ENCODE data around the gene SOX3.

The SOX3 gene

DNA sequence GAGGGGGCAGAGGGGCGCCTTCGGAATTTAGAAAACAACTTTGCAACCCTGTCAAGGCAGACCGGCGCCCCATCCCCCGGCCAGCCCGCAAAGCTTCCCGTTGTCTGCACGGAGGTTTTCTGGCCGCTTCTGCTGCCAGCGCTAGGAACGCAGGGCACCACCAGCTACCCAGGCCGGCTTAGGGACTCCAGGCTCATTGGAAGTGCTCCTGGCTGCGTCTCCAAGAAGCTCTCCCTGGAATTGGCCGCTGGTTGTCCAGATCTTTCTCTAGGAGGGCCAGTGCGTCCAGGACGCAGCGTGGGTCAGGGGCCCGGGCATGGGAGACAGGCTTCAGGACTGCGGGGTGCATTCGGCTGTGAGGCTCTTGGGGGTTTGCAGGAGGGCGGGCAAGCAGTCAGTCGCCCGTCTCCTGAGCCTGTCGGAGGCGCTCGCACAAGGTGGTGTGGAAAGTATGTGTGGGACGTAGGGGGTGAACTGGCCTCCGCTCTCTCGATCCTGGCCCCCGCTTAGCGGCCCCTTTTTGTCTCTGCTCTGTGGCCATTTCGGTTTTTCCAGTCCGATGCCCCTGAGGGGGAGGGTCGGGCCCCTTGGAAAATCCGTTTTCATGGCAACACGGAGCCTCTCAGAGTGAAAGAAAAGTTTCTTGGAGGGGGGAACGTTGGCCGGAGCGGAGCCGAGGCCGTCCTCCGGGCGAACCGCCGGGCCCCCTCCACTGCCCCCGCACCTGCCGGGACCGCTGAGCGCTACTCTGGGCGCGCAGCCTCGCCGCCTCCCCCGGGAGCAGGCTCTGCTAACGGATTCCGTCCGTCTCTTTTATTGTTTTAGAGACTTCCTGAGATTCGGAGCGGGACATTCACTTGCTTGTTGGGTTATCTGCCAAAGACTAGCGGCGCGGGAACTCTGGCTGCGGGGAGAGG lies 810 bp upstream of the SOX3 start:
- Histone ChIP-seq H3K27me3 (ENCODE audit: low read depth) (no peaks in the 10 kb centered on the region), H3K36me3 (replicated peaks) (no peaks in the 10 kb centered on the region), H3K4me1 (no peaks in the 10 kb centered on the region; the same call in 1 of the 2 replicates), H3K9me3 (peaks cover 7% of the 10 kb centered on the region; the same call in 1 of the 2 replicates), H3K4me3 (no peak overlapping the region)
- in situ Hi-C loops (cut with MboI; ENCODE audit: low sequenced_read_pairs): no loop called here
- no peak for DNase-seq (ENCODE audit: low spot score in 2 of 2)

DNA sequence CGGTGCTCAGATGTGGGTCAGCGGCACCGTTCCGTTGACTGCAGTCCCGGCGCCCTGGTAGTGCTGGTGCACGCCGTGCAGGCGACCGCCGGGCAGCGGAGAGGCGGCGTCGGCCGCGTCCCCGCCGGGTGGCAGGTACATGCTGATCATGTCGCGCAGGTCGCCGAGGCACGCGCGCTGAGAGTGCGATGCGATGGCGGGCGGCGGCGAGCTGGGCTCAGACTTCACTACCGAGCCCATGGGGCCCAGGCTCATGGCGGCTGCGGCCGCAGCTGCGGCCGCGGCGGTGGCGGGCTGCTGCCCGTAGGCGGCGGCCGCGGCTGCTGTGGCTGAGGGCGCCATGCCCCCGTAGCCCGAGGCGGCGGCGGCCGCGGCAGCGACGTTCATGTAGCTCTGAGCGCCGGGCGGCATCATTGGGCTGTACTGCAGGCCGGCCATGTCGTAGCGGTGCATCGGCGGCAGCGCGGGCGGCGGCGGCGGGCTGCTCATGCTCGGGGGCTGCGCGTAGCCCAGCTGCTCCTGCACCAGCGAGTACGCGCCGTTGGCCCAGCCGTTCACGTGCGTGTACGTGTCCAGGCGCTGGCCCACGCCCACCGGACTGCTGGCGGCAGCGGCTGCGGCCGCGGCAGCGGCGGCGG lies 1.0 kb downstream of the SOX3 start:
- no peak for DNase-seq (ENCODE audit: low spot score in 2 of 2)
- Histone ChIP-seq H3K36me3 (replicated peaks) (no peaks in the 10 kb centered on the region), H3K4me3 (no peak overlapping the region), H3K4me1 (peaks cover 3% of the 10 kb centered on the region; the same call in 1 of the 2 replicates), H3K9me3 (peaks cover 7% of the 10 kb centered on the region; the same call in 1 of the 2 replicates), H3K27me3 (ENCODE audit: low read depth) (no peaks in the 10 kb centered on the region)
- in situ Hi-C loops (cut with MboI; ENCODE audit: low sequenced_read_pairs): no loop called here

DNA sequence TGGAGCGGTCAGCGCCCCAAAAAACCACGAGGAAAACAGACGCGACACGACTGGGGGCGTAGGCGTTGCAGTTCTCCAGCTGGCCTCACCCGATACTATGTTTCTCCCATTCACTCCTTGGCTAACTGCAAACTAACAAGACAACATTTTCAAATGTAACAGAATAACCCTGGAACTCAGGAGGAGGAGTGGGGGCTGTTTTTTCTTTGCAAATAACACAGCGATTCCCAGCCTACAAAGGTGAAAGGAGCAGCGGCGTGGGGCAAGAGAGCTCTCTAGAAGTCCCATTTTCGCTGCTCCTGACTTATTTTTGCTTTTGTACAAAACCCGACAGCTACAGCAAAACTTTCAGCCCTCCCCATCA lies 1.6 kb downstream of the SOX3 start:
- no peak for DNase-seq (ENCODE audit: low spot score in 2 of 2)
- H3K4me1 ChIP-seq: peaks cover 3% of the 10 kb centered on the region; the same call in 1 of the 2 replicates
- H3K4me3 ChIP-seq: no peak overlapping the region
- H3K36me3 ChIP-seq (replicated peaks): no peaks in the 10 kb centered on the region
- H3K27me3 ChIP-seq (ENCODE audit: low read depth): no peaks in the 10 kb centered on the region
- in situ Hi-C loops (cut with MboI; ENCODE audit: low sequenced_read_pairs): no loop called here
- H3K9me3 ChIP-seq: peaks cover 7% of the 10 kb centered on the region; the same call in 1 of the 2 replicates

DNA sequence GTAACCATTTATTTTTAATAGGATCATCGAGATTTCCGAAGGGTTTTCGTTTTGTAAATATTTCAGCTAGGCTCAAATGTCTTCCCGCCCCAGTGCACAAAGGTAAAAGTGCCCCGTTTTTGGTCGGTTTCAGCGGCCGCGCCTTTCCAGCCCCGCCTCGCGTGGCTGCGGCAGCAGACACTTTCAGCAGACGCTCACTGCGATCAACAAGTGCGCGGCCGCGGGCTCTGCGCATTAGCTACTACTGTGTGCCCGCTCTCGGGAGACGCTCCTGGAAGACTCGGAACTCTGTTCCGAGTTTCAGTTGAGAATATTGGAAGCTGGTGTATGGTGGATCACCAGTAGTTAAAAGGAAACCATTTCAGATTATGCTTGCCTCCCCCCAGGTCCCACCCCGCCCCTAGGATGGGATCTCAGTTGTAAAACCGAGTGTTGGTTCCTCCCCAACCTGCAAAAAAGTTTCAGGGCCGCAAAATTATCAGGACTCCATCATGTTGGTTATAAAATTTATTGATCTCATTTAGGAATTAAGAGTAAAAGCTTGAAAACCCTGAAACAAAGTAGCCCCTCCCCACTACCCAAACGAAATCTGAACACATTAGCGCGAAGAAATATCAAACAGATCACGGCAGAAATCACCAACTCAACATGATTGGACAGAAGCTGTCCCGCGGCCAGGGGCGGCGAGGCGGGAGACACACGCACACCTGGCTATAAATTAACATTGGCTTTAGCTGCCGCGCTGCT lies 2.2 kb downstream of the SOX3 start:
- in situ Hi-C loops (cut with MboI; ENCODE audit: low sequenced_read_pairs): no loop called here
- H3K9me3 ChIP-seq: peaks cover 7% of the 10 kb centered on the region; the same call in 1 of the 2 replicates
- no peaks in the 10 kb centered on the region for H3K36me3 ChIP-seq (replicated peaks)
- peak in 1 of 2 experiments; percentile 35 for DNase-seq (ENCODE audit: low spot score in 2 of 2)
- no peak overlapping the region for H3K4me3 ChIP-seq
- peaks cover 3% of the 10 kb centered on the region; the same call in 1 of the 2 replicates for H3K4me1 ChIP-seq
- H3K27me3 ChIP-seq (ENCODE audit: low read depth): no peaks in the 10 kb centered on the region

DNA sequence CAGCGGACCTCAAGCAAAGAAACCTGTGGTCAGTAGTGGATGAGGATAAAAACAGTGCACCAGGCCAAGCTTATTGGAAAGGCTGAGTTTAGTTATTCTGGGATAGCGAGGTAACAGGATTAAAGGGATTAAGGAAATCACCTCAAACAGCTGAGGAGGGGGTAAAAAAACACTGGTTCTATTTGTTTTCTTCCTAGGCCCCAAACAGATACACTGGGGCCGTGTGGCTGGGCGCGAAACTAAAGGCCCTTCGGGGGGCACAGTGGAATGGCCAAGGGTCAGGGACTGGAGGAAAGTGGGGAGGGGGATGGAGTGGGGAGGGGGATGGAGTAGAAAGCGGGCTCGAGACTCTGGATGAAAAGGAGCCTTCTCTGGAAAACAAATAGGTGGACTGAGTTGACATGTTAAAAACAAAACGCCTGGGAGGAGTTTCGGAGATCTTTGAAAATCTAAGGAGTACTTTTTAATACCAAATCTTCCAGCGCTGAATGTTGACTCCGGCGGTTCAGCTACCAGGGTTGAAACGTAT lies 2.9 kb downstream of the SOX3 start:
- H3K27me3 ChIP-seq (ENCODE audit: low read depth): no peaks in the 10 kb centered on the region
- H3K9me3 ChIP-seq: peaks cover 7% of the 10 kb centered on the region; the same call in 1 of the 2 replicates
- in situ Hi-C loops (cut with MboI; ENCODE audit: low sequenced_read_pairs): no loop called here

DNA sequence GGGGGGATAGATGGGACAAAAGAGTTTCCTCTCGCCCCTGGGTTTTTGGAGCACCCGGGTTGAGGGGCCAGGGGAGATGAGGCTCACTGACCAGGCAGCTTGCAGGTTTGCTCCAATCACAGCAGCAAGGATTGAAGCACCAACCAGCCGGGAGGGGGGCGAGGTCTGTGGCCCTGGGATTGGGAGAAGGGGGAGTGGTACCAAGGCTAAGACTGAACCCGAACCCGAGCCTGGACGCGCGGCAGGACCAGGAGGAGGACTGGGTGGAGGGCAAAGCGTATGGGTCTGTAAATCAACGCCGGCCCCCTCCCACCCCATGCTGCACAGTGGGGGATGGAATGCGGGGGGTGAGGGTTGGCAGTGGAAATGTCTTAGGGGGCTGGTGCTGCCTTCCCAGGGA lies 3.5 kb downstream of the SOX3 start:
- DNase-seq (ENCODE audit: low spot score in 2 of 2): no peak
- no peaks in the 10 kb centered on the region for H3K27me3 ChIP-seq (ENCODE audit: low read depth)
- no peak overlapping the region for H3K4me3 ChIP-seq
- in situ Hi-C loops (cut with MboI; ENCODE audit: low sequenced_read_pairs): no loop called here
- H3K4me1 ChIP-seq: peaks cover 3% of the 10 kb centered on the region; the same call in 1 of the 2 replicates
- H3K9me3 ChIP-seq: peaks cover 7% of the 10 kb centered on the region; the same call in 1 of the 2 replicates
- no peaks in the 10 kb centered on the region for H3K36me3 ChIP-seq (replicated peaks)

More for the DNA sequence above, 2.9 kb downstream of the SOX3 start:
- no peak overlapping the region for H3K4me3 ChIP-seq
- H3K4me1 ChIP-seq: peaks cover 3% of the 10 kb centered on the region; the same call in 1 of the 2 replicates
- no peak for DNase-seq (ENCODE audit: low spot score in 2 of 2)
- no peaks in the 10 kb centered on the region for H3K36me3 ChIP-seq (replicated peaks)

DNA sequence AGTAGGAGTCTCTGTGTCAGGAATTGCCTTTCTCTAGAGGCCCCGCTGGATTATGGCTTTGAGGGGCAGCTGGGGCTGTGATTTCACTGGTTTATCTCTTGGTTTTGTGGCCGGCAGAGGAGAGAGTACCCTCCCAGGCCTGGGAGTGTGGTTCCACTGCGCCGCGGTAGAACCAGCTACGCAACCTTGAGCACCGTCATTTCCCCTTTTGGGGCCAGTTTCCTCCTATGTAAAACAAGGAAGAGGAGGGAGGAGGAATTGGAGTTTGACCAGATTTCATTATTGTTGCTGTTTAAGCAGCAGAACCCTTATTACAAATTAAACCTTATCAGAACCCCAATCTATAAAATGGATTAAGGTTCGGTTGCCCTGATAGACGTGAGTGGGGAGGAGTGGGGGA lies 4.4 kb downstream of the SOX3 start:
- Histone ChIP-seq H3K27me3 (ENCODE audit: low read depth) (no peaks in the 10 kb centered on the region), H3K4me1 (peaks cover 6% of the 10 kb centered on the region; the same call in 1 of the 2 replicates), H3K9me3 (peaks cover 7% of the 10 kb centered on the region; the same call in 1 of the 2 replicates), H3K4me3 (no peak overlapping the region), H3K36me3 (replicated peaks) (no peaks in the 10 kb centered on the region)
- in situ Hi-C loops (cut with MboI; ENCODE audit: low sequenced_read_pairs): no loop called here
- no peak for DNase-seq (ENCODE audit: low spot score in 2 of 2)

DNA sequence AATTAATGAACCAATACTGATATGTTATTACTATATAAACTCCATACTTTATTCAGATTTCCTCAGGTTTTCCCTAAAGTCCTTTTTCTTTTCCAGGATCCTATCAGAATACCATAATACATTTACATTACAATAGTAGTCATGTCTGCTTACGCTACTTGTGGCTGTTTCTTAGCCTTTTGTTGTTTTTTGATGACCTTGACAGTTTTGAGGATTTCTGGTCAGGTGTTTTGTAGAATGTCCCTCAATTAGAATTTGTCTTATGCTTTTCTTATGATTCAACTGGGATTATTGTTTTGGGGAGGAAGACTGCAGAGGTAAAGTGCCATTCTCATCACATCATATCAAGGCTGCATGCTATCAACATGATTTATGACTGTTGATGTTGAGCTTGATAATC lies 9.1 kb downstream of the SOX3 start:
- no peaks in the 10 kb centered on the region for H3K36me3 ChIP-seq (replicated peaks)
- H3K9me3 ChIP-seq: no peaks in the 10 kb centered on the region
- in situ Hi-C loops (cut with MboI; ENCODE audit: low sequenced_read_pairs): no loop called here
- DNase-seq (ENCODE audit: low spot score in 2 of 2): no peak
- peaks cover 6% of the 10 kb centered on the region; the same call in 1 of the 2 replicates for H3K4me1 ChIP-seq
- H3K27me3 ChIP-seq (ENCODE audit: low read depth): no peaks in the 10 kb centered on the region
- H3K4me3 ChIP-seq: no peak overlapping the region

DNA sequence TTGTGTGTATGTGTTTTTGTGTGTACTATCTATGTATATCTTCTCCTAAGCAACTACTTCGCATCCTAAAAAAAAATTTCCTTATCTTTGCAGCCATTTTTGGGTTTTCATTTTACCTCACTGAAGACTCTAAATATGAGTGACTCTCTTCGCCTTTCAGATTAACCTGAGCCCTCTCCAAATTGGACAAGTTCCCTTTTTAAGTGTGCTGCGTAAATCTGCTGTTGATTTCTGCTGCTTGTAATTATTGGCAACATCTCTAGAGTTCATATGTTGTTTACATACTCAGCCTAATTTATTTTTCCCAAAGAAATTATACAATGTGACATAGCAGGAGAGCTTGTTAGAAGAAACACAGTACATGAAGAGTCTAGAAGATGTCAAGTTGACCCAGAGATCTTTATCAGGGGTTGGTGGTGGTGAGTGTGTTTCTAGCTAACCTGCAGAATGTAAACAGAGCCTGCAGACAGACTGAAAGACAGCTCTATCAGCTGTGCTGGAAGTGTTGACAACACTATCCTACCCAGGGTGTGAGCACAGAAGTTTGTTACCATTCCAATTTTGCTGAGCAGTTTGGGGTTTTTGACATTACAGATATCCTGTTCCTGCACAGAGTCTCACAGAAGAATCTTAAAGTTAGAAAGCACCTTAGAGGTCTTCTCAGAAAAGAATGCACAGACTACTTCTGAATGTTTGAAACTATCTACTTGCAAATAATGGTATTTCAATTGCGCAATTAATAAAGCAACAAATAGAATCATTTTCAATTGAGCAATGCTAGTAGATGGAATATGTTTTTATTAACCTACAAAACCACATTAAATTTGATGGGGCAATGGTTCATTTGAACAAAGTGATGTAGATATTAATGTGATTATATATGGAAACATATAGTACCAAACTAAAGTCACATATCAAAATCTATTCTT lies 12.5 kb downstream of the SOX3 start:
- Histone ChIP-seq H3K4me1 (peaks cover 3% of the 10 kb centered on the region; the same call in 1 of the 2 replicates), H3K36me3 (replicated peaks) (no peaks in the 10 kb centered on the region), H3K27me3 (ENCODE audit: low read depth) (no peaks in the 10 kb centered on the region), H3K9me3 (no peaks in the 10 kb centered on the region), H3K4me3 (no peak overlapping the region)
- no peak for DNase-seq (ENCODE audit: low spot score in 2 of 2)
- in situ Hi-C loops (cut with MboI; ENCODE audit: low sequenced_read_pairs): no loop called here

DNA sequence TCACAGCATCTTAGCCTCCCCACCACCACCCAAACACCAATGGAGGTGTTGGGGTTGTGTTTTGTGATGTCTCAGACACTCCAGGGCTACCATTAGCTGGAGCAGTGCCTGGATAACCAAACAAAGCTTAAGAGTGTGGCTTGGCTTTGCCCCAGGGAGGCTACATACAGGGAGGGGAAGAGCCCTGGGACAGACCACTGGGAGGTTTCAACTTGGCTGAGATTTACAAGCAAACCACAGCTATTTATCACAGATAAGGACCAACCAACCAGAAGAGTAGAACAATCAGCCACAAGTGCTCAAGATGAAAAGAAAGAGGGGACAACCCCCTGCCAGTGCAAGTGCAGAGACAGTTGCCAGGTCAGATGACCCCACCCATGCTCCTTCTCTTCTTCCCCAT lies 24.1 kb downstream of the SOX3 start:
- Histone ChIP-seq H3K9me3 (0 out of 2 replicates have a peak, but pooled peaks cover 5% of the 10 kb centered on the region), H3K27me3 (ENCODE audit: low read depth) (peaks cover 3% of the 10 kb centered on the region), H3K4me3 (no peak overlapping the region), H3K36me3 (replicated peaks) (no peaks in the 10 kb centered on the region), H3K4me1 (no peaks in the 10 kb centered on the region)
- DNase-seq (ENCODE audit: low spot score in 2 of 2): no peak
- in situ Hi-C loops (cut with MboI; ENCODE audit: low sequenced_read_pairs): no loop called here

DNA sequence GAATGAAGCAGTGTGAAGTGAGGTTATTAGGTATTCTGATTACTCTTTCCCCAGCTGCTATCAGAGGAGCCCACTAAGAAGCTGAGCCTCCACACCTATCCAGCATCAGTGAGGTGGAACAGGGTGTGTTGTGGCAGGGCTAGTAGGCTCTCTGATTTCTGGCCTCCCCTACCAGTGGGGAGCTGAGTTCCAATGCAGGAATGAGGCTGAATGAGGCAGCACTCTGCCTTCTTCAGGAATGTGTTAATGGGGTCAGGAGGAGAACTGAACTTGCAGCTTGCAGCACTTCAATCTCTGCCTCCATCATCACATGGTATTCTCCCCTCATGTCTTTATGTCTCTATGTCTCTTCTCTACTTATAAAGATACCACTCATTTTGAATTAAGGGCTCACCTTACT lies 26.9 kb downstream of the SOX3 start:
- H3K4me3 ChIP-seq: no peak overlapping the region
- H3K36me3 ChIP-seq (replicated peaks): no peaks in the 10 kb centered on the region
- in situ Hi-C loops (cut with MboI; ENCODE audit: low sequenced_read_pairs): no loop called here
- H3K9me3 ChIP-seq: 0 out of 2 replicates have a peak, but pooled peaks cover 5% of the 10 kb centered on the region
- DNase-seq (ENCODE audit: low spot score in 2 of 2): no peak
- no peaks in the 10 kb centered on the region for H3K4me1 ChIP-seq
- peaks cover 3% of the 10 kb centered on the region for H3K27me3 ChIP-seq (ENCODE audit: low read depth)

DNA sequence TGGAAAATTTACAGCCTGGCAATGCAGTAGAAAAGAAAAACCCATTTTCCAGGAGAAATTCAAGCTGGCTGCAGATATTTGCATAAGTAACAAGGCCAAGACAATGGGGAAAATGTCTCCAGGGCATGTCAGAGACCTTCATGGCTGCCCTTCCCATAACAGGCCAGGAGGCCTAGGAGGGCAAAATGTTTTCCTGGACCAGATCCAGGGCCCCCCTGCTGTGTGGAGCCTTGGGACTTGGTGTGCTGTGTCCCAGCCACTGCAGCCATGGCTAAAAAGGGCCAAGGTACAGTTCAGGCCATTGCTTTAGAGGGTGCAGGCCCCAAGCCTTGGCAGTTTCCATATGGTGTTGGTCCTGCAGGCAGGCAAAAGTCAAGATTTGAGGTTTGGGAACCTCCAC lies 29.8 kb downstream of the SOX3 start:
- H3K27me3 ChIP-seq (ENCODE audit: low read depth): peaks cover 3% of the 10 kb centered on the region
- no peak for DNase-seq (ENCODE audit: low spot score in 2 of 2)
- in situ Hi-C loops (cut with MboI; ENCODE audit: low sequenced_read_pairs): no loop called here
- 0 out of 2 replicates have a peak, but pooled peaks cover 5% of the 10 kb centered on the region for H3K9me3 ChIP-seq
- H3K4me1 ChIP-seq: no peaks in the 10 kb centered on the region
- no peak overlapping the region for H3K4me3 ChIP-seq
- H3K36me3 ChIP-seq (replicated peaks): no peaks in the 10 kb centered on the region

Measured in HAP-1 (cell line).